D341Med (cell line): ENCODE results near the gene UBD.

Source experiments
- DNase-seq: peaks from one replicate; pipeline ENCODE4 v3.0.0; 2012; ENCODE audit warnings: low spot score

The UBD gene

GRCh38 chr6:29559524-29560287 lies at the start of gene UBD:
UBD (minus strand) TSS chr6:29559732; CDS start chr6:29559701, 31 bp downstream.
- no peak for DNase-seq

GRCh38 chr6:29608131-29608530 lies 48.6 kb upstream of the UBD start:
- DNase-seq = no peak

- DNase-seq = no peak
These were observed 44.4 kb upstream of the UBD start for GRCh38 chr6:29603930-29604329.

GRCh38 chr6:29603456-29603855 lies 43.9 kb upstream of the UBD start:
- DNase-seq = no peak

GRCh38 chr6:29602564-29603361 lies 43.2 kb upstream of the UBD start:
- peak; percentile 49 for DNase-seq

GRCh38 chr6:29598172-29598747 lies 38.7 kb upstream of the UBD start:
- no peak for DNase-seq

- DNase-seq = no peak
These were observed 37.7 kb upstream of the UBD start for GRCh38 chr6:29597184-29597583.

- no peak for DNase-seq
These were observed 36.9 kb upstream of the UBD start for GRCh38 chr6:29596381-29596900.

GRCh38 chr6:29593199-29593855 lies 33.8 kb upstream of the UBD start:
- DNase-seq = no peak

- no peak for DNase-seq
These were observed 32.1 kb upstream of the UBD start for GRCh38 chr6:29591677-29592076.

GRCh38 chr6:29590218-29590808 lies 30.8 kb upstream of the UBD start:
- no peak for DNase-seq

GRCh38 chr6:29589423-29590048 lies 30.0 kb upstream of the UBD start:
- DNase-seq = peak; percentile 63

GRCh38 chr6:29584821-29585220 lies 25.3 kb upstream of the UBD start, which contains the start of gene OR2H2:
OR2H2 (plus strand) TSS chr6:29585121; CDS start chr6:29587945, 2,824 bp downstream.
- no peak for DNase-seq

GRCh38 chr6:29577544-29577943 lies 18.0 kb upstream of the UBD start:
- no peak for DNase-seq

GRCh38 chr6:29576056-29576455 lies 16.5 kb upstream of the UBD start:
- DNase-seq = no peak

- no peak for DNase-seq
These were observed 8.5 kb upstream of the UBD start for GRCh38 chr6:29567991-29568390.

- DNase-seq = no peak
These were observed 8.0 kb upstream of the UBD start for GRCh38 chr6:29567541-29567940.

GRCh38 chr6:29566856-29567255 lies 7.3 kb upstream of the UBD start:
- no peak for DNase-seq

GRCh38 chr6:29564875-29565274 lies 5.3 kb upstream of the UBD start:
- no peak for DNase-seq

GRCh38 chr6:29563435-29563965 lies 4.0 kb upstream of the UBD start:
- no peak for DNase-seq

GRCh38 chr6:29561606-29562181 lies 2.2 kb upstream of the UBD start:
- DNase-seq = no peak
